ENCODE data around the gene ZNF37A.
"Not testable (repeated sequence)": the region's sequence is repeated elsewhere in the genome, so short reads cannot be mapped to it uniquely, and the experiment has no call there.

Gene ZNF37A

GRCh38 chr10:38150891-38151463, 56.8 kb downstream of the ZNF37A start:
- not testable (repeated sequence) for DNase-seq

GRCh38 chr10:38156416-38157269, 62.5 kb downstream of the ZNF37A start:
- no peak for DNase-seq

GRCh38 chr10:38157270-38157685, 63.1 kb downstream of the ZNF37A start:
- no peak for DNase-seq

GRCh38 chr10:38159004-38159403, 64.9 kb downstream of the ZNF37A start:
- DNase-seq, result no peak

- no peak for DNase-seq
These were observed 69.5 kb downstream of the ZNF37A start for GRCh38 chr10:38163617-38164016.

- DNase-seq, result no peak
These were observed 80.2 kb downstream of the ZNF37A start for GRCh38 chr10:38174336-38174735.

GRCh38 chr10:38184477-38184876, 90.3 kb downstream of the ZNF37A start:
- DNase-seq, result no peak

All from activated CD4-positive, alpha-beta T cell treated with anti-CD3 and anti-CD28 coated beads for 4 hours (primary cell).